Prostate gland (tissue), 2 donors: ENCODE results near the gene TAS1R3. TPM values are rescaled to one million over a fixed set of nuclear protein-coding genes. Genes with fewer than 3 reads are reported as not detected.
A peak's percentile ranks its signal among the peaks of the same experiment; 100 is the strongest.

ENCODE experiments used
- DNase-seq: peaks from one replicate; pipeline ENCODE4 v3.0.0-alpha.2; 2019; ENCODE audit warnings: low spot score
- H3K27ac ChIP-seq, 2 donors: fragments of 200-600 bp; sonication (generic); 2 replicates each; pipeline ENCODE4 v1.5.1; 2017 to 2019
- H3K27me3 ChIP-seq: fragments of 200-600 bp; sonication (generic); replicated peaks from 2 replicates; pipeline ENCODE4 v1.5.1; 2019; ENCODE audit not compliant: insufficient read depth
- H3K36me3 ChIP-seq, 2 donors: fragments of 200-600 bp; sonication (generic); 1 replicate in 1 of 2; 2 replicates in 1 of 2; pipeline versions ENCODE4 v1.5.1 to v1.8.1; 2017 to 2019
- H3K4me1 ChIP-seq: fragments of 200-600 bp; sonication (generic); replicated peaks from 2 replicates; pipeline ENCODE4 v1.5.1; 2019
- H3K4me3 ChIP-seq, 2 donors: fragments of 200-600 bp; sonication (generic); 2 replicates each; pipeline ENCODE4 v1.5.1; 2017 to 2019
- H3K9me3 ChIP-seq: fragments of 200-600 bp; sonication (generic); 2 replicates; pipeline ENCODE4 v1.5.1; 2017
- CTCF ChIP-seq, 4 experiments: fragments of 200-600 bp in 2 of 4; fragments of 450-650 bp in 2 of 4; sonication (generic) in 2 of 4; IDR thresholded peaks; 1 replicate in 3 of 4; 2 replicates in 1 of 4; pipeline ENCODE4 v1.5.1; 2016 to 2019; ENCODE audit warnings: antibody characterized with exemption in 4 of 4, mild to moderate bottlenecking in 2 of 4, moderate library complexity in 2 of 4
- POLR2A ChIP-seq: fragments of 450-650 bp; IDR thresholded peaks from one replicate; pipeline ENCODE4 v1.6.1; 2016; ENCODE audit warnings: antibody characterized with exemption, mild to moderate bottlenecking
- POLR2AphosphoS5 ChIP-seq: sonication (generic); formaldehyde crosslinking; IDR thresholded peaks from one replicate; pipeline ENCODE4 v1.6.1; 2017; ENCODE audit warnings: antibody characterized with exemption
- WGBS: methylation state at CpG from one replicate; pipeline ENCODE4 v1.1.5; 2018; 5-methylcytosine and 5-hydroxymethylcytosine counted together
- intact Hi-C: fragments of 100-400 bp; cut with DNase I; formaldehyde crosslinking; loops from one replicate; pipeline ENCODE4 v1.14.2; 2022
- total RNA-seq, 2 donors: library from RNA; depleted of rRNA; stranded (reverse); fragments of >200 nt; gene quantifications; one replicate each; pipeline ENCODE4 v1.1.0, GENCODE V29; 2016

The TAS1R3 gene
- total RNA-seq, 2 donors from 2014 or later = 0.80 TPM; not detected in 1

DNA sequence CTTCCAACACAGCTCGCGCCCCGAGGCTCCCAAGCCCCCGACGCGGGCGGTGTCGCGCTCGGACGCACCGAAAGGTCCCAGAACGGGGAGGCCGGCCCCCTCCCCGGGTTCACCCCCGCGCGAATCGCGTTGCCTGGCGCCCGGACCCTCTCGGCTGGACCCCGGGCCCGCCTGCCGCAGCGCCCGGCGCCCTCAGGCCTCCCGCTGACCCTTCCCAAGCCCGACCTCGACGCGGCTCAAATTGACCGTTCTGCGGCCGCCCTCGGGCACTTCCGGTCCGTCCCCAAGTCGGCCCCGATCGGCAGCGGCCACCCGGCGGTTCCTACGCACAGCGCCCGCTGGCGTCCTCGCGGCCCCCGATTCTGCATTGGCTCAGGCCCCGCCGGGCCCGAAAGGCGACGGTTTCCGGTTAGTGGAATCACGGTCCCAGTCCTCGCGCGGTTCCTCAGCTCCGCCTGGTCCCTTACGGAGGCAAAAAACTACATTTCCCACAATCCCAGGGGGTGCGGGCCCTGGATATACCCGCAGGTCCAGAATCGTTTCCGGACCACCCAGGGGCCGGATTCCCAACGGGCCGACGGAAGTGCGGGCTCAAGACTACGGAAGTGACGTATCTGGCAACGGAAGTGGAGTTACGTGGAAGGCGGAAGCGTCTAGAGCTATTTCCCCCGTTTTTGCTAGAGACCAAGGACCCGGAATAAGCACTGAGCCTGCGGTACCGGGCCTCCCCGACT lies 44.0 kb downstream of the TAS1R3 start, which contains the start of gene AURKAIP1:
Gene AURKAIP1 (minus strand): TSS at position 279 of the 734 bp plus-strand sequence. CDS start 451 bp downstream, outside the sequence.
- 1% methylated on average over 70 of the region's 85 CpGs for whole genome bisulfite sequencing
- TF ChIP-seq POLR2AphosphoS5 (peak; percentile 100), POLR2A (peak; percentile 45), CTCF (IDR thresholded peaks at IDR 0.05) (peak in 3 of 4 experiments; percentile 23 to 62 (median 56))
- H3K27me3 ChIP-seq = no peaks in the 10 kb centered on the region
- peaks cover 17% of the 10 kb centered on the region for H3K4me1 ChIP-seq
- H3K4me3 ChIP-seq = peak within 1 kb of the TSS; percentile 96 to 98
- peak; percentile 99 for DNase-seq
- H3K36me3 ChIP-seq = no peaks in the 10 kb centered on the region
- peak within 1 kb of the TSS; percentile 88 to 91 for H3K27ac ChIP-seq
- intact Hi-C loops = loop anchor here (1.0 to 5.0 kb wide), 2 partner anchors 24 to 253 kb away; partner anchors contain the start of gene CCNL2
- no peaks in the 10 kb centered on the region for H3K9me3 ChIP-seq

DNA sequence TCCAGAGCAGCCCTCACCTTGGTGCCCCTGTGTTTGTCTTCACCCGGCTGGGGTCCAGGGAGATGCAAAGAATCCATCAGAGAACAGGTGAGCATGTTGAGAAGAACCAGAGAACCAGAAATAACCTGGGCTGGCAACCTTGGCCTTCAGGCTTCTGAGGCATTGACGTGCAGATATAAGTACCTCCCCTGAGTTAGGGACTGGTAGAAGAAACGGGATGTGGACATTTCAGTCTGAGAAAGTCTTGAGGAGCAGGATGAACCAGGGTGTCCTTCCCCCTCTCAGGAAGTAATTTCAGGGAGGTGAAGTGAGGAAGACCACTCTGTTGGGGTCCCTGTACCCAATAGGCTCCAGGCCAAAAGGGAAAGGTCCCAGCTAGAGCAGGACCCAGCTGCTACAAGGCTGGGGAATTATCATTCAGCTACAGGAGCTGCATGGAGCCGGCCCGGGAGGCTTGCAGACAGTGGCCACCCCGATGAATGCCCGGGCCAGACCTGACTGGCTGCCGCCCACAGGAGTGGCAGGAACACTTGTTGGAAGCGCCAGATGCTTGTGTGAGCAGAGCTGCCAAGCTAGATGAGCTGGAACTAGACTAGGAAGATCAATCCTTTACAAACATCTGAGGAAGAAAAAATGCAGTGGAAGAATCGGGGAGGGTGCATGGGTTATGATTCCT lies 45.6 kb downstream of the TAS1R3 start:
- no peak overlapping the region for H3K27ac ChIP-seq
- intact Hi-C loops = no loop called here
- WGBS = 85% methylated on average over 10 of the region's 10 CpGs

DNA sequence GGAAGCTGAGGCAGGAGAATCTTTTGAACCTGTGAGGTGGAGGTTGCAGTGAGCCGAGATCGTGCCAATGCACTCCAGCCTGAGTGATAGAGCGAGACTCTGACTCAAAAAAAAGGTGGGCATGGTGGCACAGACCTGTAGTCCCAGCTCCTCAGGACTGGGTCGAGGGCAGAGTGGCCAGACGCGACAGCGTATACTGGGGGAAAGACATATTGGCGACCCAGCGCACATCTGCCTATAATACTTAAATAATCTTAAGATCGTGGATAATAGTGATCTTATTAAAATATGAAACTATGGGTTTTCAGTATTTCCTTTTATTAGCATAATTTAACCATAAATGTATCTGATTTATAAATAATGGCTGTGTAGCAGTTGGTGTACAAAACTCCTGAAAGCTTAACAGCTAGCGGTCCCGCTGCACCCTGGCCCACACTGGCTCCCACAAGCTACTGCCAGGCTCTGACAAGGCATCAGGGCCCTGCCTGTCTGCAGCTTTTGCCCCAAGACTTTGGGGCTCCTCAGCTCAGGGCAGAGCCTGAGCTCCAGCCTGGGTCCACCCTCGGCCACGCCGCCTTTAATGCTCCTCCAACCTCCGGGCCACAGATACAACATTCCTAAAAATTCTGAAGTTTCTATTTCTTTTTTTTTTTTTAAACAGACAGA lies 46.6 kb downstream of the TAS1R3 start:
- Histone ChIP-seq H3K27ac (no peak overlapping the region), H3K9me3 (no peaks in the 10 kb centered on the region), H3K36me3 (no peaks in the 10 kb centered on the region), H3K4me3 (no peak overlapping the region), H3K27me3 (no peaks in the 10 kb centered on the region), H3K4me1 (peaks cover 12% of the 10 kb centered on the region)
- no peak for TF ChIP-seq CTCF (IDR thresholded peaks at IDR 0.05)
- TF ChIP-seq POLR2AphosphoS5 = no peak
- TF ChIP-seq POLR2A = no peak
- intact Hi-C loops = no loop called here
- WGBS = 94% methylated on average over 16 of the region's 16 CpGs
- DNase-seq = no peak

More for the DNA sequence above, 45.6 kb downstream of the TAS1R3 start:
- no peak overlapping the region for H3K4me3 ChIP-seq
- no peaks in the 10 kb centered on the region for H3K9me3 ChIP-seq
- H3K36me3 ChIP-seq = no peaks in the 10 kb centered on the region
- H3K4me1 ChIP-seq = peaks cover 17% of the 10 kb centered on the region
- DNase-seq = no peak
- H3K27me3 ChIP-seq = no peaks in the 10 kb centered on the region
- no peak for TF ChIP-seq POLR2A

- intact Hi-C loops = no loop called here
- 85% methylated on average over 12 of the region's 16 CpGs for WGBS
- DNase-seq = no peak
- H3K4me3 ChIP-seq = no peak overlapping the region
- peaks cover 1% of the 10 kb centered on the region for H3K4me1 ChIP-seq
- H3K27me3 ChIP-seq = no peaks in the 10 kb centered on the region
- no peaks in the 10 kb centered on the region for H3K9me3 ChIP-seq
- no peak overlapping the region for H3K27ac ChIP-seq
- H3K36me3 ChIP-seq = peaks cover 1 to 2% of the 10 kb centered on the region in 2 donors
- no peak for TF ChIP-seq CTCF (IDR thresholded peaks at IDR 0.05)
- no peak for TF ChIP-seq POLR2AphosphoS5
- TF ChIP-seq POLR2A = no peak
Measured at GRCh38 chr1:1380860-1381259, 49.8 kb downstream of the TAS1R3 start.

- intact Hi-C loops = no loop called here
- TF ChIP-seq CTCF (IDR thresholded peaks at IDR 0.05) = no peak
- TF ChIP-seq POLR2AphosphoS5 = no peak
- no peak for TF ChIP-seq POLR2A
- no peak overlapping the region for H3K4me3 ChIP-seq
- no peaks in the 10 kb centered on the region for H3K9me3 ChIP-seq
- H3K36me3 ChIP-seq = peaks cover 6% of the 10 kb centered on the region in 2 donors
- no peaks in the 10 kb centered on the region for H3K4me1 ChIP-seq
- no peak for DNase-seq
- H3K27ac ChIP-seq = no peak overlapping the region
- 86% methylated on average over 5 of the region's 8 CpGs for WGBS
- no peaks in the 10 kb centered on the region for H3K27me3 ChIP-seq
Measured at GRCh38 chr1:1381294-1381693, 50.2 kb downstream of the TAS1R3 start.
